Skeletal muscle satellite cell (primary cell): ENCODE data around the gene MED23.
"Not testable (repeated sequence)": the region's sequence is repeated elsewhere in the genome, so short reads cannot be mapped to it uniquely, and the experiment has no call there.

Source experiments
- H3K27me3 ChIP-seq: 2 replicates; pipeline ENCODE4 v1.7.0; 2013; ENCODE audit warnings: low read length; ENCODE audit not compliant: control insufficient read depth, insufficient read depth
- H3K36me3 ChIP-seq: 2 replicates; pipeline ENCODE4 v1.7.0; 2013; ENCODE audit warnings: mild to moderate bottlenecking, control low read depth, low read length; ENCODE audit not compliant: insufficient read depth
- H3K4me1 ChIP-seq: 2 replicates; pipeline ENCODE4 v1.7.0; 2013; ENCODE audit warnings: low read length; ENCODE audit not compliant: control insufficient read depth, insufficient read depth
- H3K4me2 ChIP-seq: 2 replicates; pipeline ENCODE4 v1.7.0; 2013; ENCODE audit warnings: mild to moderate bottlenecking, low read length
- H3K4me3 ChIP-seq: 2 replicates; pipeline ENCODE4 v1.7.0; 2013; ENCODE audit warnings: low read length
- H3K9ac ChIP-seq: 2 replicates; pipeline ENCODE4 v1.7.0; 2013; ENCODE audit warnings: mild to moderate bottlenecking, low read depth, low read length, moderate library complexity
- H3K9me3 ChIP-seq: replicated peaks from 2 replicates; pipeline ENCODE4 v1.7.0; 2013; ENCODE audit warnings: mild to moderate bottlenecking, control low read depth, low read length

The MED23 gene

DNA sequence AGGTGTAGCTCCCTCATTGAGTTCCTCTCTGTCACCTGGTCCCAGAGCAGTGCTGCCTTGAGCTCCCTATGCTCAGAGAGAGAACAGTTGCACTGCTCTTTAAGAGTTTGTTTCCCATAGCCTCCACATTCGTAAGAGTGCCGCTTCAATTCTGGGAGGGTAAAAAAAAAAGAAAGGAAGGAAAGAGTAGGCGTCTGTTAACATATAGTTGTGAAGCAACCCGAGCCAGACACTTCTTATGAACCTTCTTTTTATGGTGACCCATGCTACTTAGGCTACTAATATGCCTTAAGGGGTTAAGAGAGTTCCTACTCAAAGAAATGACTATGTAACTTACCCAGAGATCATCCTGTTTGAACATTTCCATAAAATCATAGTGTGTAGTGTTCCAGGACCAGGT lies 59.3 kb downstream of the MED23 start:
- H3K9me3 ChIP-seq, result no peaks in the 10 kb centered on the region
- no peaks in the 10 kb centered on the region for H3K36me3 ChIP-seq
- no peak overlapping the region for H3K4me2 ChIP-seq
- H3K4me1 ChIP-seq, result no peaks in the 10 kb centered on the region
- H3K27me3 ChIP-seq, result no peaks in the 10 kb centered on the region
- H3K4me3 ChIP-seq, result no peak overlapping the region
- no peak overlapping the region for H3K9ac ChIP-seq

DNA sequence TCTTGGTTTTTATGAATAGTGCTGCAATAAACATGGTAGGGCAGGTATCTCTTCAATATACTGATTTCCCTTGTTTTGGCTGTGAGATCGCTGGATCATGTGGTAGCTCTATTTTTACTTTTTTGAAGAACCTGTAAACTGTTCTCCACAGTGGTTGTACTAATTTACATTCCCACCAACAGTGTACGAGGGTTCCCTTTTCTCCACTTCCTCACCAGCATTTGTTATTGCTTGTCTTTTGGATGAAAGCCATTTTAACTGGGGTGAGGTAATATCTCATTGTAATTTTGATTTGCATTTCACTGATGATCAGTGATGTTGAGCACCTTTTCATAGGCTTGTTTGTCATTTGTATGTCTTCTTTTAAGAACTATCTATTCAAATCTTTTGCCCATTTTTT lies 63.0 kb downstream of the MED23 start:
- Histone ChIP-seq H3K4me3 (no peak overlapping the region), H3K36me3 (no peaks in the 10 kb centered on the region), H3K9me3 (no peaks in the 10 kb centered on the region), H3K27me3 (no peaks in the 10 kb centered on the region), H3K9ac (no peak overlapping the region), H3K4me2 (no peak overlapping the region), H3K4me1 (no peaks in the 10 kb centered on the region)

GRCh38 chr6:131561925-131562707 lies 65.9 kb downstream of the MED23 start:
- Histone ChIP-seq H3K4me3 (no peak overlapping the region), H3K4me2 (no peak overlapping the region), H3K27me3 (no peaks in the 10 kb centered on the region), H3K4me1 (no peaks in the 10 kb centered on the region), H3K9me3 (no peaks in the 10 kb centered on the region), H3K36me3 (no peaks in the 10 kb centered on the region), H3K9ac (no peak overlapping the region)

DNA sequence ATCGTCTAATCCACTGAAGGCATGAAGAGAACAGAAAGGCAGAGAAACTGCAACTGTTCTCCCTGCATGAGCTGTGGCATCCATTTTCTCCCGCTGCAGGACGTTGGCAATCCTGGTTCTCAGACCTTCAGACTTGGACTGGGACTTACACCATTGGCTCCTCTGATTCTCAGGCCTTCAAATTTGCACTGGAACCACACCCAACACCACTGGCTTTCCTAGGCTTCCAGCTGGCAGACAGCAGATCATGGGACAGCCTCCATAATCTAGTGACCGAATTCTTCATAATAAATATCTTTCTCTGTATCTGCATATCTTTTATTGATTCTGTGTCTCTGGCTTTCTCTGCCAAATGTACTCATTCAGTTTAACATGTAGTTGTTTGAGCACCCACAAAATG lies 69.1 kb downstream of the MED23 start:
- Histone ChIP-seq H3K4me2 (no peak overlapping the region), H3K9ac (no peak overlapping the region), H3K36me3 (no peaks in the 10 kb centered on the region), H3K4me3 (no peak overlapping the region), H3K9me3 (no peaks in the 10 kb centered on the region), H3K27me3 (no peaks in the 10 kb centered on the region), H3K4me1 (no peaks in the 10 kb centered on the region)

GRCh38 chr6:131555992-131556391 lies 72.0 kb downstream of the MED23 start:
- H3K36me3 ChIP-seq, result no peaks in the 10 kb centered on the region
- peaks cover 8% of the 10 kb centered on the region for H3K27me3 ChIP-seq
- H3K9ac ChIP-seq, result no peak overlapping the region
- H3K4me3 ChIP-seq, result no peak overlapping the region
- H3K4me1 ChIP-seq, result no peaks in the 10 kb centered on the region
- no peaks in the 10 kb centered on the region for H3K9me3 ChIP-seq
- H3K4me2 ChIP-seq, result no peak overlapping the region

GRCh38 chr6:131552572-131552971 lies 75.5 kb downstream of the MED23 start:
- Histone ChIP-seq H3K9me3 (no peaks in the 10 kb centered on the region), H3K4me3 (no peak overlapping the region), H3K9ac (no peak overlapping the region), H3K4me1 (no peaks in the 10 kb centered on the region), H3K36me3 (no peaks in the 10 kb centered on the region), H3K4me2 (no peak overlapping the region), H3K27me3 (peaks cover 29% of the 10 kb centered on the region)

GRCh38 chr6:131551902-131552301 lies 76.1 kb downstream of the MED23 start:
- Histone ChIP-seq H3K4me3 (no peak overlapping the region), H3K36me3 (no peaks in the 10 kb centered on the region), H3K4me2 (no peak overlapping the region), H3K9ac (no peak overlapping the region), H3K27me3 (peaks cover 34% of the 10 kb centered on the region), H3K9me3 (no peaks in the 10 kb centered on the region), H3K4me1 (no peaks in the 10 kb centered on the region)

GRCh38 chr6:131549811-131550210 lies 78.2 kb downstream of the MED23 start:
- Histone ChIP-seq H3K4me1 (no peaks in the 10 kb centered on the region), H3K36me3 (no peaks in the 10 kb centered on the region)

DNA sequence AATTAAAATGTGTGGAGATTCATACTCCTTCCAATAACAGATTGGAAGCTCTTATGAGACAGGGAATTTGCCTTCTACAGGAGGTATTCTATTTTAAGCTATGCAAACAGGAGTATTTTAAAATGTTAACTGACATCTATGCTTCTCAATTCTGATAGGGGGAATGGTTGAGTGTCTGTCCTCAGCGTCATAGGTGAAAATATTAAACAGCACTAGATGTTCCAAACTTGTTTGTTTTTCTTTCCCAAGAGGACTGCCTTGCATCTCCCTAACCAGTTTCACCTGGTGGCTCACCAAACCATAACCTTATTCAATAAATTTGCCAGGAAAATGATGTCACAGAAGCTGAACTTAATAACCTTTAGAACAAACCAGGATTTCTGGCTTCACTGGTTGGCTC lies 79.6 kb downstream of the MED23 start:
- no peak overlapping the region for H3K4me3 ChIP-seq
- H3K36me3 ChIP-seq, result no peaks in the 10 kb centered on the region
- H3K4me2 ChIP-seq, result no peak overlapping the region
- H3K9ac ChIP-seq, result no peak overlapping the region
- H3K4me1 ChIP-seq, result no peaks in the 10 kb centered on the region
- no peaks in the 10 kb centered on the region for H3K9me3 ChIP-seq
- H3K27me3 ChIP-seq, result peaks cover 45% of the 10 kb centered on the region

More at GRCh38 chr6:131549811-131550210, 78.2 kb downstream of the MED23 start:
- no peak overlapping the region for H3K4me3 ChIP-seq
- H3K9me3 ChIP-seq, result no peaks in the 10 kb centered on the region
- no peak overlapping the region for H3K9ac ChIP-seq
- H3K4me2 ChIP-seq, result no peak overlapping the region
- H3K27me3 ChIP-seq, result peaks cover 45% of the 10 kb centered on the region

GRCh38 chr6:131547488-131547887 lies 80.6 kb downstream of the MED23 start:
- Histone ChIP-seq H3K9ac (no peak overlapping the region), H3K4me1 (no peaks in the 10 kb centered on the region), H3K27me3 (peaks cover 45% of the 10 kb centered on the region), H3K36me3 (no peaks in the 10 kb centered on the region), H3K9me3 (no peaks in the 10 kb centered on the region), H3K4me2 (no peak overlapping the region), H3K4me3 (no peak overlapping the region)

DNA sequence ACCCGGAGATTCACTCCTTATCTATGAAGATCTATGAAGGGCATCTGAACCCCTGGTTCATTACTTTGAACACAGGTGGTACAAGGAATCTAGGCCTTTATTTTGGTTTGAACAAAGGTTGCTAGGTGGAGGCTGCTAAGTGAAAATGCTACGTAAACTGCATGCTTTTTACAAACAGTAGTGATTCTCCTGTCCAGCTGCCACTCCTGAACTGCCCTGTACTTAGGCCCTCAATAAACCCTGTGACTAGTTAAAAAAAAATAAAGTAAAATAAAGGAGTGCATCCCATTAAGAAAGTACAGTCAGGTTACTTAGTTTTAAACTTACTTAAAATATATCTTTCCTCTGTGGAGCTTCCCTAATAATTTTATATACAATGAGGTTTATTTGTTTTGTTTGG lies 82.7 kb downstream of the MED23 start:
- Histone ChIP-seq H3K4me3 (no peak overlapping the region), H3K9me3 (no peaks in the 10 kb centered on the region), H3K4me2 (no peak overlapping the region), H3K36me3 (no peaks in the 10 kb centered on the region), H3K4me1 (no peaks in the 10 kb centered on the region), H3K9ac (no peak overlapping the region), H3K27me3 (peaks cover 38% of the 10 kb centered on the region)

- H3K36me3 ChIP-seq, H3K4me2 ChIP-seq, H3K4me1 ChIP-seq, H3K9ac ChIP-seq, H3K4me3 ChIP-seq, H3K9me3 ChIP-seq, H3K27me3 ChIP-seq: not testable (repeated sequence)
Measured at GRCh38 chr6:131538615-131539014, 89.4 kb downstream of the MED23 start.
